ENCODE data around the gene AANAT.

The AANAT gene

DNA sequence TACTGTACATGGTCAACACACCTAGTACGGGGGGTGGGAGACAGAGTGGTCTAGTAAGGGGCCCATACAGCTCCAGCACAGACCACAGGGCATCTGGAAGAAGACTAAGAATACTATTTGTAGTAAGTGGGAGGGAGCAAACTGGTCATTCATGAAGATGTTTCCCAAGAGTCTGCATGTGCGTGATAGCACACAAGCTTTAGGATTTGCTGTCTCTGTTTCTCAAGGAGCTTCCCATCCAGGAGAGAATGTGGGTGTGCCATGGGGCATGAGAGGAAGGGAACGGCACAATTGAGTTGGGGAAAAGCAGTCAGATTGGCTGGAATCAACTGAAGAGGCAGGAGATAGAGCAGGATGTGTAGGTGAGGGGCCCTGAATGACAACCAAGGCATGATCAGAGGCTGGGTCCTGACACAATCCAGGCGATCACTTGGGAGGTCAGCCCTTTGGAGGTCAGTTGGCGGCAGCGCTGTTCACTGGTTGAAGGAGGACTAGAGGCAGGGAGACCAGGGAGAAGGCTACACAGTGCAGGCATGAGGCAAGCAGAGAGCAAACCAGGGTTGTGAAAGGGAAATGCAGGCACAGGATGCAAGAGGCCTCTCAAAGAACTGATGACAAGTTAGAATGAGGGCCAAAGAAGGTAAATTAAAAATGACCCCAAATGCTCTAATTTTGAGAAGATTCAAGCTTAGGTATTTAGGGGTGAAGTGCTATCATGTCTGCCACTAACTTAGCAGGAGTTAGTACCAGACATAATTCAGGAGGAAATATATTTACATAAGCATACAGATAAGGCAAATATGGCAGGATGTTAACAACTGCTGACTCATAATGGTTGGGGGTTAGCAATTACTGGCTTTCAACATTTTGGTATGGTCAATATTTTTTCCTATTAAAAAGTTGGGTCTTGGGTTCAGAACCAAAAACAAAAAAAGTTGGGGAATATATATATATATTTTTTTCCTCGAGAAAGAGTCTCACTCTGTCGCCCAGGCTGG is 24.8 kb upstream of the AANAT start:
- DNase-seq (ENCODE audit: low read depth), result no peak

- DNase-seq (ENCODE audit: low read depth), result no peak
Measured at GRCh38 chr17:76444518-76445311, 22.7 kb upstream of the AANAT start.

DNA sequence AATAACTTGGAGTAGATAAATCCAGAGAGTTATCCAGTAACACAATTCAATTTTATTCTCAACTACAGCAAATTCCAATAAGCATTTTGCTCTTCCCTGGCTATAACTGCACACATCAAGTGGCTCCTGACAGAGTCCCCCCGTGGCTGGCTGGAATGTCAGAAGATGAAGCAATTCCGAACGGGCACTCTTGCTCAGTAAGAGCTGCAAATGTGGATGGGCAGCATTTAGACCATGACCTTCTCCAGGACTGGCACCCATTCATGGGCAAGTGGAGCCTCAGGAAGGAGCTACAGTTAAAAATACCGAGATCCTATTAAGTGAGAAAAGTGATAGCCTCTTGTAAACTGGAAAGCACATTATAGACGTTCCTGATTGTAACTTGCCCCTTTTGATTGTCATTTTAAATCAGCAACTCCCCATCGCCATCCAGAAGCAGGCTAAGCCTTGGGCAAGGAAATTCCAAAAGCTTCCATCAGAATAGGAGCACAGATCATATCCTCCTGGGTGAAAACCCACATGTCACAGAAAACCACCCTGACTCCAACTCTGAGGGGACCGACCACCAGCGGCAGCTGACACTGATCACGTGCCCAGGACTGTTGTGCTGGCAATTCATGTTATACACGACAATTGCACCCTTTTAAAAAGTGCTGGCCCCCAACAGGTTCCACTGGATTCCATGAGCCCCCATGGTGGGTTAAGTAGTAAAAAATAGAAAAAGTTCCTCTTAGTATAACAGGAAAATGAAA is 21.5 kb upstream of the AANAT start:
- DNase-seq (ENCODE audit: low read depth), result no peak

DNA sequence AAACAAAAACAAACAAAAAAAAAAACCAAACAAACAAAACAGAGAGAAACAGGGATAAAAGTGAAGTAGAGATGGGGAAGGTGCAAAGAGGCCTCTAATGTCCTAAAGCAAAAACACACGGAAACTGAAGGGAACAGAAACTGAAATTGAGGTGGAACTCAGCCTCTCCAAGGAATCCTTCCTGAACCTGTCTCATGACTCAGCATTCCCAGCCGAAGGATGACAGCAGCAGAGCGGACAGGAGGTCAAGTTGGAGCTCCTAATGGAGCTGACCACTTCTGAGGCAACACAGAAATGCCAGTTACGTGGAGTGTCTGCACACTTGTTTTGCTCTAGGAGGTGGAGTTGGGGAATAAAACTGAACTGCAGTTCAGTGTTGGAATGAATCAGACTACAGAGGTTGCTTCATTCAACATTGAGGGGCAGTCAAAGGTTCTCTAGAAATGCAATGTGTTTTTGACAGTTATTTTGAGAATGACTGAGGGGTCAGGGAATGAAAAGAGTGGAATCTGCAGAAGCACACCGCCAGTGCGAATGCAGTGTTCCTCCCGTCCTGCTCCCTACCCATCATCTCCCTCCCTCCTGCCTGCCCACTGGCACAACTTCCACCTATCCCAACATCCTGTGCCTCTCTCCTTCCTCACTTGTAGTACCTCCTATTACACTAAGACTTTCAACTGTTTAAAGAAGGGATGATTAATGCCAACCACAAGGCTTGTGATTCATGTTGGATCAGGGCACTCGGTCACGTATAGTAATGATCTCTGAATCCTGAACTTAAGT is 20.8 kb upstream of the AANAT start:
- DNase-seq (ENCODE audit: low read depth), result no peak

GRCh38 chr17:76447931-76448652 is 19.3 kb upstream of the AANAT start:
- no peak for DNase-seq (ENCODE audit: low read depth)

GRCh38 chr17:76449126-76449525 is 18.3 kb upstream of the AANAT start:
- no peak for DNase-seq (ENCODE audit: low read depth)

DNA sequence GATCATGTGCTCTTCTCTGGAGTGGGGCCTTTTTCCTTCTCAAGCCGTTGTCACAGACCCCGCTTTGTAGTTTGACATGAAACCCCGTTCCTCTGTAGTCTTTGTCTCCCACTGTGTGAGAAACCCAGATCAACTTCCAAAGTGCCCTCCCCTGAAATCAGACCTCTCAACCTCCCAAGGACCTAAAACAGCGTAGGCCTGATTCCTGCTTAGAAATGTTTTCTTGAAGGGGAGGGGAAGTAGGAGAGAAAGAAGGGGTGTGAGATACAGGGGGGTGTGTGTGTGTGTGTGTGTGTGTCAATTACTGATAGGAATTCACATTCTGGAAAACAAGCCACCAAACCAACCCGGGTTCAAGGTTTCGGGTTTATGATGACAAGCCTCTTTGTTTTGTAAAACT is 15.9 kb upstream of the AANAT start:
- no peak for DNase-seq (ENCODE audit: low read depth)

DNA sequence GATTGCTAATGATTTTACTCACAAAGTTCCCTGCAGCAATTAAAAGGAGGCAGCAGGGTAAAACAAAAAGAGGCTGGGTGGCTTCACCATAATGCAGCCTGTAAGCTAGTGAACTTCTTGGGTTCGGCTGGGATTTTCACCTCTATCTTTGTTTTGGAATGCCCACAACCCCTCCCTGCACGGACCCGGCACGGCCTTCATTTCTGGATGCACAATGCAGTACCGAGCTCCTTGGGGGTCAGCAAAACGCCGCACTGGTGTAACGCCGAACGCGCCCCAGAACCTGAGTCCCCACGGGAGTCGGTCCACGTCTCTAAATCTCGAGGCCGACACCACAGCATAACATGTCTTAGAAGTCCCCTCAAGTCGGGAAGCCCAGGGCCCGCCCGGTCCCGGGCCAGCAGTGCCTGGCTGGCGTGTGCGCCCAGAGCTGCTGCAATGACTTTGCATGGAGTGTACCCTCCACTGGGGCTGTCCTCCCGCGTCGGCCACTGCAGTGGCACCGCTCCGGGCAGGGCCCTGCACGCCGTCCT is 15.2 kb upstream of the AANAT start:
- no peak for DNase-seq (ENCODE audit: low read depth)

GRCh38 chr17:76452660-76453430 is 14.6 kb upstream of the AANAT start, which contains the start of gene UBE2O:
Gene UBE2O, minus strand, starts transcription at chr17:76453152. Its CDS starts 11 bp downstream, at chr17:76453141.
- peak; percentile 88 for DNase-seq (ENCODE audit: low read depth)

DNA sequence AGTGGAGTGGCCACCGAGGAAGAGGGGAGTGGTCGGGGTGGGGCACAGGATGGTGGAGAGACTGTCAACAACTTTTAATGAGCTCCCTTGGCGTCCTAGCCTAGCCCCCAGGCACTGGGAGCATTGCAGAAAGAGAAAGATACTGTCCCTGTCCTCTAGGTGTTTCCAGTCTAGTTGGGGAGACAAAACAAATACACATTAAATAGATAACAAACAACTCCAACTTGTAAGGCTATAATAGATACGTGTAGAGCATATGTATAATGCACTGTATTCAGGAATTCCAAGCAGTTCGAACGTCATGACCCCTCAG is 14.0 kb upstream of the AANAT start:
- no peak for DNase-seq (ENCODE audit: low read depth)

DNA sequence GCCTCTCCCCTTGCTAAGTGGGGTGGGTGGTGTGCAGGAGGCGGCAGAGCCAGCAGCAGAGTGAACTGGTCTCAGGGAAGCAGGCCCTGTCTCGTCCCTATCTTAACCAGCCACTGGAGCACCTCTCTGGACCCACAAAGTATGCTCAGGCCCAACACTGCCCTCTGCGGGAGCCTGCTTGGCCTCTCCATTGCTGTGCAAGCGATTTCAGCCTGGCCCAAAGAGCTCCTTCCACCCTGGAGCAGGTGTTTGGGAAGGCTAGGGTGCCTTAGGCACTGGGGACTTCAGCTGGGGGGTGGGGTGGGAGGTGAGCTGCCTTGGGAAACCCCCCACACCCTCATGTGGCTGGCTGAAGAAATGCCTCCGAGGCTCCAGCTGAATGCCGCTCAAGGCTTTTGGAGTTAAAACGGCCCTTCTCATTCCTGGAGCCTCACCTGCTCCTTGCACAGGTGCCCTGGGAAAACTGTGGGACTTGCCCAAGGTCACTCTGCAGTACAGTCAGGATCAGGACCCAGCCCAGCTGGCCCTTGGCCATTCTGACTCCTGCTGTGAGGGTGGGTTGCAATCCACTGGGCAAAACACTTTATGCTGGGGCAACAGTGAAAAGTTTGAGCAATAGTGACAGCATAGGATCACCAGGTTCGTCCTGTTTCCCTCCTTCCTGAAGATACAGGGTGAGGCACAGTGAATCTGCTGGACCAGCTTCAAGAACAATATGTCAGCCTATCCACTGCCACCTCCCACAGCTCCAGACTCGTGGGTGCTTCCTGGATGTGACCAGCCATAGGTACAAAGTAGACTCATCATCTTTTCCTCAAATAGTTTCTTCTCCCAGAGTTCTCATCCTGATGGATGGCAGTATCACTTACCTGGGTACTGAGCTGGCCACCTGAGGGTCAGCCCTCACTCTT is 8.6 kb upstream of the AANAT start:
- no peak for DNase-seq (ENCODE audit: low read depth)

- DNase-seq (ENCODE audit: low read depth), result no peak
Measured at GRCh38 chr17:76459674-76460073, 7.7 kb upstream of the AANAT start.

- DNase-seq (ENCODE audit: low read depth), result no peak
Measured at GRCh38 chr17:76461765-76462555, 5.4 kb upstream of the AANAT start.

- no peak for DNase-seq (ENCODE audit: low read depth)
Measured at GRCh38 chr17:76462556-76463290, 4.7 kb upstream of the AANAT start.

DNA sequence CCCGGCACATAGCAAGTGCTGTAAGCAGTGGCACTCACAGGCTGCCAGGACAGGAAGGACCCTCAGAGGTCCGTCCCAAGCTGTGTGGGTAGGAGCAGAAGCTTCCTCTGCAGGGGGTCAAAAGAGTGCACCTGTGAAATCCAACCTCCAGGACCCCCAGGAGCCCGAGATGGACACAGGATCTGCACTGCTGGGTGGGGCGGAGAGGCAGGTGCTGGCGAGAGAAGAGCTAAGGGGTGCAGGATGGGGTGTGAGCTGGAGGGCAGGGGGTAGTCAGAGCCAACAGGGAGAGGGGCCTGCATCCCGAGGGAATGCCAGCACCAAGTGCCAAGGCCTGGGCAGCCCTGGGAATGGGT is 650 bp upstream of the AANAT start:
- no peak for DNase-seq (ENCODE audit: low read depth)

- no peak for DNase-seq (ENCODE audit: low read depth)
Measured at GRCh38 chr17:76467809-76468633, 618 bp downstream of the AANAT start.
